GM23338 (cell line): ENCODE measurements around the gene MRPS14. TPM values are rescaled to one million over a fixed set of nuclear protein-coding genes. Genes with fewer than 3 reads are reported as not detected.

Source experiments
- ATAC-seq: fragments of 200-7000 bp; cut with Tn5 transposase; 3 replicates; pipeline ENCODE4 v1.9.1; 2020
- DNase-seq: peaks from one replicate; pipeline ENCODE4 v3.0.0-alpha.2; 2015; ENCODE audit warnings: low spot score
- H2AFZ ChIP-seq: fragments of 200-600 bp; sonication (generic); 2 replicates; pipeline ENCODE4 v1.8.0; 2016; ENCODE audit warnings: antibody characterized with exemption, mild to moderate bottlenecking, moderate library complexity
- H3F3A ChIP-seq: fragments of 200-600 bp; sonication (generic); replicated peaks from 2 replicates; pipeline ENCODE4 v1.8.0; 2017; ENCODE audit warnings: antibody characterized with exemption, mixed run types, low read depth
- H3K27ac ChIP-seq: fragments of 200-600 bp; sonication (generic); 2 replicates; pipeline ENCODE4 v1.6.1; 2016; ENCODE audit warnings: low read depth
- H3K27me3 ChIP-seq: fragments of 200-600 bp; sonication (generic); 2 replicates; pipeline ENCODE4 v1.8.0; 2016; ENCODE audit warnings: mild to moderate bottlenecking, mixed run types, moderate library complexity; ENCODE audit not compliant: insufficient read depth
- H3K36me3 ChIP-seq: fragments of 200-600 bp; sonication (generic); 2 replicates; pipeline ENCODE4 v1.8.0; 2016; ENCODE audit warnings: mild to moderate bottlenecking; ENCODE audit not compliant: insufficient read depth
- H3K4me1 ChIP-seq: fragments of 200-600 bp; sonication (generic); 2 replicates; pipeline ENCODE4 v1.8.0; 2016; ENCODE audit warnings: mild to moderate bottlenecking, moderate library complexity; ENCODE audit not compliant: insufficient read depth
- H3K4me2 ChIP-seq: fragments of 200-600 bp; sonication (generic); 2 replicates; pipeline ENCODE4 v1.7.1; 2017; ENCODE audit warnings: mixed run types
- H3K4me3 ChIP-seq: fragments of 200-600 bp; sonication (generic); 2 replicates; pipeline ENCODE4 v1.6.1; 2016; ENCODE audit warnings: mixed run types
- H3K79me2 ChIP-seq: fragments of 200-600 bp; sonication (generic); replicated peaks from 2 replicates; pipeline ENCODE4 v1.8.0; 2017; ENCODE audit warnings: mild to moderate bottlenecking; ENCODE audit not compliant: insufficient read depth
- H3K9me2 ChIP-seq: fragments of 200-600 bp; sonication (generic); 2 replicates; pipeline ENCODE4 v1.8.0; 2017; ENCODE audit not compliant: insufficient read depth
- H4K20me1 ChIP-seq: fragments of 200-600 bp; sonication (generic); replicated peaks from 2 replicates; pipeline ENCODE4 v1.8.0; 2017; ENCODE audit warnings: mild to moderate bottlenecking; ENCODE audit not compliant: insufficient read depth
- H3K27ac Mint-ChIP-seq: 2 replicates; pipeline ENCODE4 v1.8.0; 2020; ENCODE audit warnings: inconsistent platforms, mild to moderate bottlenecking, moderate library complexity, mixed read lengths
- H3K27me3 Mint-ChIP-seq: 3 replicates; pipeline ENCODE4 v1.8.0; 2022; ENCODE audit warnings: low read depth, mild to moderate bottlenecking, moderate library complexity, mixed read lengths, inconsistent platforms; ENCODE audit not compliant: insufficient read depth, poor library complexity
- H3K36me3 Mint-ChIP-seq: 3 replicates; pipeline ENCODE4 v1.8.0; 2021; ENCODE audit warnings: low read depth, mild to moderate bottlenecking, inconsistent platforms, moderate library complexity, mixed read lengths
- H3K4me1 Mint-ChIP-seq: 3 replicates; pipeline ENCODE4 v1.8.0; 2020; ENCODE audit warnings: mild to moderate bottlenecking, inconsistent platforms, mixed read lengths
- H3K4me3 Mint-ChIP-seq: 3 replicates; pipeline ENCODE4 v1.8.0; 2021; ENCODE audit warnings: moderate library complexity, mild to moderate bottlenecking, inconsistent platforms, mixed read lengths
- H3K9me3 Mint-ChIP-seq: 3 replicates; pipeline ENCODE4 v1.8.0; 2020; ENCODE audit warnings: moderate library complexity, mild to moderate bottlenecking, inconsistent platforms, mixed read lengths
- CREB1 ChIP-seq: fragments of 250-450 bp; sonication (Bioruptor Pico); IDR thresholded peaks from 2 replicates; pipeline ENCODE4 v1.5.0; 2020; ENCODE audit warnings: low read depth, mild to moderate bottlenecking, moderate library complexity
- EZH2 ChIP-seq: fragments of 200-600 bp; sonication (generic); IDR thresholded peaks from one replicate; pipeline ENCODE4 v1.8.0; 2017; ENCODE audit warnings: antibody characterized with exemption, mild to moderate bottlenecking, low read depth; ENCODE audit not compliant: unreplicated experiment
- EZH2phosphoT487 ChIP-seq: fragments of 200-600 bp; sonication (generic); IDR thresholded peaks from one replicate; pipeline ENCODE4 v1.8.1; 2018; ENCODE audit warnings: antibody characterized with exemption; ENCODE audit not compliant: unreplicated experiment
- JUNB ChIP-seq: IDR thresholded peaks from one replicate; pipeline ENCODE4 v1.6.1; 2016; ENCODE audit warnings: antibody characterized with exemption; ENCODE audit not compliant: unreplicated experiment
- NANOG ChIP-seq: IDR thresholded peaks from 2 replicates; pipeline ENCODE4 v1.6.1; 2016; ENCODE audit warnings: antibody characterized with exemption, borderline replicate concordance
- POLR2AphosphoS5 ChIP-seq: IDR thresholded peaks from 2 replicates; pipeline ENCODE4 v1.6.1; 2016; ENCODE audit warnings: antibody characterized with exemption, low read depth
- STAT1 ChIP-seq: IDR thresholded peaks from one replicate; pipeline ENCODE4 v1.6.1; 2016; ENCODE audit warnings: antibody characterized with exemption; ENCODE audit not compliant: unreplicated experiment
- ZNF114 ChIP-seq: fragments of 250-450 bp; sonication (Bioruptor Pico); IDR thresholded peaks from 2 replicates; pipeline ENCODE4 v1.5.0; 2020; ENCODE audit warnings: mild to moderate bottlenecking, moderate library complexity
- ZNF331 ChIP-seq: fragments of 250-450 bp; sonication (Bioruptor Pico); IDR thresholded peaks from 2 replicates; pipeline ENCODE4 v1.5.0; 2020; ENCODE audit warnings: low read depth, mild to moderate bottlenecking, moderate library complexity
- polyA plus RNA-seq: library from polyadenylated mRNA; unstranded; fragments of >200 nt; fragmentation: Nextera tagmentation; extraction: Ambion mirVana; gene quantifications from 2 replicates; pipeline ENCODE4 v1.2.1, GENCODE V29; 2016
- total RNA-seq: library from RNA; depleted of rRNA; stranded (reverse); fragments of >200 nt; shearing (Covaris generic); gene quantifications from 2 replicates; pipeline ENCODE4 v1.2.3, GENCODE V29; 2014
- TF ChIP-seq, protein P1 (sequence below): IDR thresholded peaks from one replicate; pipeline ENCODE4 v1.6.1; 2018; ENCODE audit warnings: antibody characterized with exemption; ENCODE audit not compliant: unreplicated experiment
- TF ChIP-seq, protein P2 (sequence below): IDR thresholded peaks from 2 replicates; pipeline ENCODE4 v1.6.1; 2016; ENCODE audit warnings: antibody characterized with exemption
- TF ChIP-seq, protein P3 (sequence below), 2 experiments: fragments of 200-600 bp in 1 of 2; sonication (generic) in 1 of 2; conservative IDR thresholded peaks; 2 replicates each; pipeline versions ENCODE4 v1.5.1 to v1.6.1; 2016 to 2017; ENCODE audit warnings: antibody characterized with exemption in 2 of 2, low read depth in 2 of 2, mild to moderate bottlenecking in 2 of 2, moderate library complexity in 1 of 2

The MRPS14 gene
- total and polyA plus RNA-seq, 2 experiments from 2014 or later, result 18.5 to 75.7 TPM

- no peak overlapping the region for H2AFZ ChIP-seq
- H3K27ac ChIP-seq, result peak overlapping the region; percentile 72
- Mint-ChIP-seq H3K9me3 (no peaks in the 10 kb centered on the region), H3K4me3 (no peak overlapping the region), H3K36me3 (peaks cover 33% of the 10 kb centered on the region), H3K4me1 (peaks cover 30% of the 10 kb centered on the region), H3K27me3 (peaks cover 4% of the 10 kb centered on the region), H3K27ac (peak overlapping the region; percentile 49)
- no peak for TF ChIP-seq EZH2
- no peak for TF ChIP-seq JUNB
- no peaks in the 10 kb centered on the region for H3K27me3 ChIP-seq
- no peaks in the 10 kb centered on the region for H3K9me2 ChIP-seq
- peaks cover 11% of the 10 kb centered on the region for H4K20me1 ChIP-seq
- H3K4me3 ChIP-seq, result no peak overlapping the region
- ATAC-seq (no peak), DNase-seq (no peak)
- no peaks in the 10 kb centered on the region for H3F3A ChIP-seq
- H3K79me2 ChIP-seq, result 0 out of 2 replicates have a peak, but pooled peaks cover 6% of the 10 kb centered on the region
- H3K36me3 ChIP-seq, result peaks cover 11% of the 10 kb centered on the region; the same call in 1 of the 2 replicates
- H3K4me2 ChIP-seq, result no peak overlapping the region
- peaks cover 11% of the 10 kb centered on the region; the same call in 1 of the 2 replicates for H3K4me1 ChIP-seq
These were observed 58.8 kb downstream of the MRPS14 start for GRCh38 chr1:174964261-174964971.

GRCh38 chr1:174963529-174964125 is 59.6 kb downstream of the MRPS14 start:
- DNase-seq, result no peak
- Histone ChIP-seq H3K36me3 (peaks cover 3% of the 10 kb centered on the region; the same call in 1 of the 2 replicates), H4K20me1 (peaks cover 11% of the 10 kb centered on the region), H3K4me2 (no peak overlapping the region), H3F3A (no peaks in the 10 kb centered on the region), H3K4me3 (no peak overlapping the region), H2AFZ (no peak overlapping the region), H3K4me1 (peaks cover 11% of the 10 kb centered on the region; the same call in 1 of the 2 replicates), H3K9me2 (no peaks in the 10 kb centered on the region), H3K79me2 (0 out of 2 replicates have a peak, but pooled peaks cover 3% of the 10 kb centered on the region), H3K27me3 (no peaks in the 10 kb centered on the region), H3K27ac (no peak overlapping the region)
- no peak overlapping the region for H3K27ac Mint-ChIP-seq
- peaks cover 30% of the 10 kb centered on the region for H3K4me1 Mint-ChIP-seq
- peaks cover 4% of the 10 kb centered on the region for H3K27me3 Mint-ChIP-seq
- no peak overlapping the region for H3K4me3 Mint-ChIP-seq
- no peaks in the 10 kb centered on the region for H3K9me3 Mint-ChIP-seq
- ATAC-seq, result no peak
- peaks cover 32% of the 10 kb centered on the region for H3K36me3 Mint-ChIP-seq
- TF ChIP-seq ZNF114 (CRISPR knock-in tag) (no peak), JUNB (no peak), POLR2AphosphoS5 (no peak), NANOG (no peak), STAT1 (no peak), EZH2phosphoT487 (no peak), EZH2 (no peak), CREB1 (no peak), ZNF331 (CRISPR knock-in tag) (no peak)
- TF ChIP-seq, protein P1, sequence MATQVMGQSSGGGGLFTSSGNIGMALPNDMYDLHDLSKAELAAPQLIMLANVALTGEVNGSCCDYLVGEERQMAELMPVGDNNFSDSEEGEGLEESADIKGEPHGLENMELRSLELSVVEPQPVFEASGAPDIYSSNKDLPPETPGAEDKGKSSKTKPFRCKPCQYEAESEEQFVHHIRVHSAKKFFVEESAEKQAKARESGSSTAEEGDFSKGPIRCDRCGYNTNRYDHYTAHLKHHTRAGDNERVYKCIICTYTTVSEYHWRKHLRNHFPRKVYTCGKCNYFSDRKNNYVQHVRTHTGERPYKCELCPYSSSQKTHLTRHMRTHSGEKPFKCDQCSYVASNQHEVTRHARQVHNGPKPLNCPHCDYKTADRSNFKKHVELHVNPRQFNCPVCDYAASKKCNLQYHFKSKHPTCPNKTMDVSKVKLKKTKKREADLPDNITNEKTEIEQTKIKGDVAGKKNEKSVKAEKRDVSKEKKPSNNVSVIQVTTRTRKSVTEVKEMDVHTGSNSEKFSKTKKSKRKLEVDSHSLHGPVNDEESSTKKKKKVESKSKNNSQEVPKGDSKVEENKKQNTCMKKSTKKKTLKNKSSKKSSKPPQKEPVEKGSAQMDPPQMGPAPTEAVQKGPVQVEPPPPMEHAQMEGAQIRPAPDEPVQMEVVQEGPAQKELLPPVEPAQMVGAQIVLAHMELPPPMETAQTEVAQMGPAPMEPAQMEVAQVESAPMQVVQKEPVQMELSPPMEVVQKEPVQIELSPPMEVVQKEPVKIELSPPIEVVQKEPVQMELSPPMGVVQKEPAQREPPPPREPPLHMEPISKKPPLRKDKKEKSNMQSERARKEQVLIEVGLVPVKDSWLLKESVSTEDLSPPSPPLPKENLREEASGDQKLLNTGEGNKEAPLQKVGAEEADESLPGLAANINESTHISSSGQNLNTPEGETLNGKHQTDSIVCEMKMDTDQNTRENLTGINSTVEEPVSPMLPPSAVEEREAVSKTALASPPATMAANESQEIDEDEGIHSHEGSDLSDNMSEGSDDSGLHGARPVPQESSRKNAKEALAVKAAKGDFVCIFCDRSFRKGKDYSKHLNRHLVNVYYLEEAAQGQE, result no peak
- TF ChIP-seq, protein P2, sequence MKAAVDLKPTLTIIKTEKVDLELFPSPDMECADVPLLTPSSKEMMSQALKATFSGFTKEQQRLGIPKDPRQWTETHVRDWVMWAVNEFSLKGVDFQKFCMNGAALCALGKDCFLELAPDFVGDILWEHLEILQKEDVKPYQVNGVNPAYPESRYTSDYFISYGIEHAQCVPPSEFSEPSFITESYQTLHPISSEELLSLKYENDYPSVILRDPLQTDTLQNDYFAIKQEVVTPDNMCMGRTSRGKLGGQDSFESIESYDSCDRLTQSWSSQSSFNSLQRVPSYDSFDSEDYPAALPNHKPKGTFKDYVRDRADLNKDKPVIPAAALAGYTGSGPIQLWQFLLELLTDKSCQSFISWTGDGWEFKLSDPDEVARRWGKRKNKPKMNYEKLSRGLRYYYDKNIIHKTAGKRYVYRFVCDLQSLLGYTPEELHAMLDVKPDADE, result no peak
- TF ChIP-seq, protein P3, sequence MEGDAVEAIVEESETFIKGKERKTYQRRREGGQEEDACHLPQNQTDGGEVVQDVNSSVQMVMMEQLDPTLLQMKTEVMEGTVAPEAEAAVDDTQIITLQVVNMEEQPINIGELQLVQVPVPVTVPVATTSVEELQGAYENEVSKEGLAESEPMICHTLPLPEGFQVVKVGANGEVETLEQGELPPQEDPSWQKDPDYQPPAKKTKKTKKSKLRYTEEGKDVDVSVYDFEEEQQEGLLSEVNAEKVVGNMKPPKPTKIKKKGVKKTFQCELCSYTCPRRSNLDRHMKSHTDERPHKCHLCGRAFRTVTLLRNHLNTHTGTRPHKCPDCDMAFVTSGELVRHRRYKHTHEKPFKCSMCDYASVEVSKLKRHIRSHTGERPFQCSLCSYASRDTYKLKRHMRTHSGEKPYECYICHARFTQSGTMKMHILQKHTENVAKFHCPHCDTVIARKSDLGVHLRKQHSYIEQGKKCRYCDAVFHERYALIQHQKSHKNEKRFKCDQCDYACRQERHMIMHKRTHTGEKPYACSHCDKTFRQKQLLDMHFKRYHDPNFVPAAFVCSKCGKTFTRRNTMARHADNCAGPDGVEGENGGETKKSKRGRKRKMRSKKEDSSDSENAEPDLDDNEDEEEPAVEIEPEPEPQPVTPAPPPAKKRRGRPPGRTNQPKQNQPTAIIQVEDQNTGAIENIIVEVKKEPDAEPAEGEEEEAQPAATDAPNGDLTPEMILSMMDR (conservative IDR thresholded peaks at IDR 0.05; ENCODE audit: low read depth in 2 of 2), result no peak
